Astrocyte (in vitro differentiated cells and primary cell): ENCODE results near the gene METTL8. TPM values are rescaled to one million over a fixed set of nuclear protein-coding genes. Genes with fewer than 3 reads are reported as not detected.

ENCODE experiments used
- DNase-seq: peaks from one replicate; pipeline ENCODE4 v3.0.0-alpha.2; 2010; ENCODE audit warnings: low read depth
- FAIRE-seq: peaks from 2 replicates; lab custom pipeline; 2011; peaks lifted over from hg19 to GRCh38; lab: Jason Lieb, UNC
- H2AFZ ChIP-seq: 2 replicates; pipeline ENCODE4 v1.6.0; 2012; ENCODE audit warnings: low read depth, low read length, inconsistent platforms
- H3K27ac ChIP-seq: 2 replicates; pipeline ENCODE4 v1.5.1; 2011; ENCODE audit warnings: low read depth, low read length, inconsistent platforms
- H3K27me3 ChIP-seq: 2 replicates; pipeline ENCODE4 v1.6.0; 2011; ENCODE audit warnings: low read length, inconsistent platforms; ENCODE audit not compliant: insufficient read depth
- H3K36me3 ChIP-seq: 2 replicates; pipeline ENCODE4 v1.5.1; 2011; ENCODE audit warnings: low read length, inconsistent platforms; ENCODE audit not compliant: insufficient read depth
- H3K4me1 ChIP-seq: 2 replicates; pipeline ENCODE4 v1.5.1; 2011; ENCODE audit warnings: low read length, inconsistent platforms; ENCODE audit not compliant: insufficient read depth
- H3K4me2 ChIP-seq: 2 replicates; pipeline ENCODE4 v1.6.0; 2012; ENCODE audit warnings: low read length, inconsistent platforms
- H3K4me3 ChIP-seq: 2 replicates; pipeline ENCODE4 v1.5.1; 2011; ENCODE audit warnings: low read depth, mild to moderate bottlenecking, low read length, inconsistent platforms; ENCODE audit not compliant: insufficient read depth
- H3K79me2 ChIP-seq: 2 replicates; pipeline ENCODE4 v1.6.0; 2012; ENCODE audit warnings: mild to moderate bottlenecking, low read length, inconsistent platforms; ENCODE audit not compliant: insufficient read depth
- H3K9ac ChIP-seq: 2 replicates; pipeline ENCODE4 v1.6.0; 2012; ENCODE audit warnings: mild to moderate bottlenecking, low read length, inconsistent platforms
- H3K9me3 ChIP-seq: 2 replicates; pipeline ENCODE4 v1.5.1; 2012; ENCODE audit warnings: low read depth, mild to moderate bottlenecking, low read length, inconsistent platforms; ENCODE audit not compliant: insufficient read depth
- H4K20me1 ChIP-seq: 2 replicates; pipeline ENCODE4 v1.6.0; 2012; ENCODE audit warnings: low read length, inconsistent platforms; ENCODE audit not compliant: insufficient read depth
- H3K27ac Mint-ChIP-seq: one replicate; pipeline ENCODE4 v1.8.0; 2021; ENCODE audit warnings: mild to moderate bottlenecking, mixed read lengths; ENCODE audit not compliant: unreplicated experiment
- H3K27me3 Mint-ChIP-seq: one replicate; pipeline ENCODE4 v1.8.0; 2021; ENCODE audit warnings: low read depth, mixed read lengths; ENCODE audit not compliant: unreplicated experiment
- H3K36me3 Mint-ChIP-seq: one replicate; pipeline ENCODE4 v1.8.0; 2021; ENCODE audit warnings: low read depth, mixed read lengths; ENCODE audit not compliant: unreplicated experiment
- H3K4me1 Mint-ChIP-seq: one replicate; pipeline ENCODE4 v1.8.0; 2021; ENCODE audit warnings: low read depth, mixed read lengths; ENCODE audit not compliant: unreplicated experiment
- H3K4me3 Mint-ChIP-seq: one replicate; pipeline ENCODE4 v1.8.0; 2021; ENCODE audit warnings: mild to moderate bottlenecking, moderate library complexity, mixed read lengths; ENCODE audit not compliant: unreplicated experiment
- H3K9me3 Mint-ChIP-seq: one replicate; pipeline ENCODE4 v1.8.0; 2021; ENCODE audit warnings: mild to moderate bottlenecking, mixed read lengths; ENCODE audit not compliant: unreplicated experiment
- EZH2 ChIP-seq: IDR thresholded peaks from 2 replicates; pipeline ENCODE4 v1.6.1; 2012; ENCODE audit warnings: mild to moderate bottlenecking, low read length, inconsistent platforms; ENCODE audit not compliant: insufficient read depth
- total RNA-seq: library from RNA; stranded (reverse); gene quantifications from 2 replicates; pipeline ENCODE4 v1.2.1, GENCODE V29; 2021
- TF ChIP-seq, protein P1 (sequence below): IDR thresholded peaks from 2 replicates; pipeline ENCODE4 v1.5.1; 2011; ENCODE audit warnings: low read depth, mild to moderate bottlenecking, inconsistent platforms, low read length, moderate library complexity; ENCODE audit not compliant: insufficient read depth

METTL8 gene
- total RNA-seq, 1 donor from 2014 or later, result 40.4 TPM

DNA sequence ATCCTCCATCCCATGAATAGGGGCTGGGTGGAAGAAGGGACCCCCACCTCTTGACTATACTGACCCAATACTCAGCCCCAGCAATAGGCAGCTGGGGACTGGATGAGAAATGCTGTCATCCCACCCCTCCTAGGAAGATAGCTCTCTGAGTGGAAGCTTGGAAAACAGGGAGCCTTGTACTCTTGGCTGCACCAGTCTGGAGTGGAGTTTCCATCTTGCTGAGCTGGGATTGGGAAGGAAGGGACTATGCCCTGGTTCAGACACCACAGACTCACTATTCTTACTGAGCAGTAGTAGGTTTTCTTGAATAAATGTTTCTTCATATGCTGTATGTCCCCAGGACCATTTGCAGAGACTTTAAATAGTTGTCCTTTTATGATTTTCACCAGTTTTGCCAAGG, 7.7 kb upstream of the METTL8 start:
- H3K4me3 Mint-ChIP-seq, result no peak overlapping the region
- Histone ChIP-seq H3K27me3 (no peaks in the 10 kb centered on the region), H3K4me3 (no peak overlapping the region), H4K20me1 (peaks cover 4% of the 10 kb centered on the region), H3K4me2 (no peak overlapping the region), H3K79me2 (peaks cover 6% of the 10 kb centered on the region), H3K9me3 (no peaks in the 10 kb centered on the region), H3K9ac (no peak overlapping the region), H3K36me3 (peaks cover 20% of the 10 kb centered on the region), H3K27ac (no peak overlapping the region), H3K4me1 (no peaks in the 10 kb centered on the region), H2AFZ (no peak overlapping the region)
- no peak for DNase-seq
- FAIRE-seq, result no peak
- H3K36me3 Mint-ChIP-seq, result peaks cover 17% of the 10 kb centered on the region
- H3K27me3 Mint-ChIP-seq, result no peaks in the 10 kb centered on the region
- H3K9me3 Mint-ChIP-seq, result peaks cover 3% of the 10 kb centered on the region
- H3K27ac Mint-ChIP-seq, result no peak overlapping the region
- H3K4me1 Mint-ChIP-seq, result no peaks in the 10 kb centered on the region
- TF ChIP-seq, protein P1, sequence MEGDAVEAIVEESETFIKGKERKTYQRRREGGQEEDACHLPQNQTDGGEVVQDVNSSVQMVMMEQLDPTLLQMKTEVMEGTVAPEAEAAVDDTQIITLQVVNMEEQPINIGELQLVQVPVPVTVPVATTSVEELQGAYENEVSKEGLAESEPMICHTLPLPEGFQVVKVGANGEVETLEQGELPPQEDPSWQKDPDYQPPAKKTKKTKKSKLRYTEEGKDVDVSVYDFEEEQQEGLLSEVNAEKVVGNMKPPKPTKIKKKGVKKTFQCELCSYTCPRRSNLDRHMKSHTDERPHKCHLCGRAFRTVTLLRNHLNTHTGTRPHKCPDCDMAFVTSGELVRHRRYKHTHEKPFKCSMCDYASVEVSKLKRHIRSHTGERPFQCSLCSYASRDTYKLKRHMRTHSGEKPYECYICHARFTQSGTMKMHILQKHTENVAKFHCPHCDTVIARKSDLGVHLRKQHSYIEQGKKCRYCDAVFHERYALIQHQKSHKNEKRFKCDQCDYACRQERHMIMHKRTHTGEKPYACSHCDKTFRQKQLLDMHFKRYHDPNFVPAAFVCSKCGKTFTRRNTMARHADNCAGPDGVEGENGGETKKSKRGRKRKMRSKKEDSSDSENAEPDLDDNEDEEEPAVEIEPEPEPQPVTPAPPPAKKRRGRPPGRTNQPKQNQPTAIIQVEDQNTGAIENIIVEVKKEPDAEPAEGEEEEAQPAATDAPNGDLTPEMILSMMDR, result no peak
- no peak for TF ChIP-seq EZH2

DNA sequence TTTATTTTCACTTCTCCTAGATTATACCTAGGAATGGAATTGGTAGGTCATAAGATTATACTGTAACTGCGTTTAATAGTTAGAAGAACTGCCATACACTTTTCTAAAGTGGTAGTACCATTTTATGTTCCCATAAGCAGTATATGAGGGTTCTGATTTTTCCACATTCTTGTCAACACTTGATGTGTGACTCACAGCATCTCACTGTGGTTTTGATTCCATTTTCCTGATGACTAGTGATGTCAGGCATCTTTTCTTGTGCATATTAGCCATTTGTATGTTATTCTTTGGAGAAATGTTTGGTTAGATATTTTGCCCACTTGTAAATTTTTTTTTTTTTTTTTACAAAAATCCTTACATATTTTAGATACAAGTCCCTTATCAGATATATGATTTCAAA, 2.5 kb upstream of the METTL8 start:
- Histone ChIP-seq H3K27me3 (no peaks in the 10 kb centered on the region), H3K4me1 (peaks cover 9% of the 10 kb centered on the region), H3K9me3 (peaks cover 4% of the 10 kb centered on the region), H2AFZ (no peak overlapping the region), H4K20me1 (peaks cover 3% of the 10 kb centered on the region), H3K79me2 (peaks cover 25% of the 10 kb centered on the region), H3K4me3 (no peak overlapping the region), H3K36me3 (peaks cover 20% of the 10 kb centered on the region), H3K4me2 (no peak overlapping the region), H3K9ac (no peak overlapping the region), H3K27ac (no peak overlapping the region)
- no peak for TF ChIP-seq EZH2
- TF ChIP-seq, protein P1, result no peak
- H3K27ac Mint-ChIP-seq, result peak overlapping the region; percentile 81
- no peaks in the 10 kb centered on the region for H3K27me3 Mint-ChIP-seq
- no peak for FAIRE-seq
- DNase-seq, result peak; percentile 89
- peak overlapping the region; percentile 34 for H3K4me3 Mint-ChIP-seq
- peaks cover 13% of the 10 kb centered on the region for H3K4me1 Mint-ChIP-seq
- peaks cover 5% of the 10 kb centered on the region for H3K9me3 Mint-ChIP-seq
- peaks cover 17% of the 10 kb centered on the region for H3K36me3 Mint-ChIP-seq
